Ishikawa (cell line): ENCODE measurements around the gene CNIH1.

ENCODE experiments used
- EGR1 ChIP-seq: IDR thresholded peaks from 2 replicates; pipeline ENCODE4 v1.6.1; 2012
- MAX ChIP-seq: IDR thresholded peaks from 2 replicates; pipeline ENCODE4 v1.6.1; 2012
- REST ChIP-seq: IDR thresholded peaks from 2 replicates; pipeline ENCODE4 v1.6.1; 2012; ENCODE audit warnings: low read depth, mild to moderate bottlenecking
- TAF1 ChIP-seq: IDR thresholded peaks from 2 replicates; pipeline ENCODE4 v1.6.1; 2012; ENCODE audit warnings: low read depth, mild to moderate bottlenecking
- YY1 ChIP-seq: IDR thresholded peaks from 2 replicates; pipeline ENCODE4 v1.6.1; 2012; ENCODE audit warnings: low read depth

GRCh38 chr14:54423991-54424390, 17.2 kb downstream of the CNIH1 start:
- no peak for TF ChIP-seq MAX
- TF ChIP-seq YY1 = no peak
- no peak for TF ChIP-seq TAF1
- TF ChIP-seq REST = no peak
- no peak for TF ChIP-seq EGR1
